ENCODE measurements around the gene FBRSL1. TPM values are rescaled to one million over a fixed set of nuclear protein-coding genes. Genes with fewer than 3 reads are reported as not detected.

FBRSL1 gene
- total RNA-seq, 1 experiment from 2014 or later, result 124 TPM

- Histone ChIP-seq H3K4me3 (replicated peaks in 1 of 2; ENCODE audit: low read depth in 1 of 2, low read length in 2 of 2) (no peak overlapping the region), H3K27me3 (ENCODE audit: insufficient read depth, low read length) (no peaks in the 10 kb centered on the region), H3K36me3 (ENCODE audit: control insufficient read depth in 1 of 2, insufficient read depth in 2 of 2, low read length in 2 of 2) (no peaks in the 10 kb centered on the region), H3K79me2 (ENCODE audit: insufficient read depth, low read length) (peaks cover 5% of the 10 kb centered on the region; the same call in 1 of the 2 replicates), H3K9ac (ENCODE audit: low read length) (no peak overlapping the region), H3K27ac (ENCODE audit: low read depth, low read length) (no peak overlapping the region), H4K20me1 (ENCODE audit: insufficient read depth) (no peaks in the 10 kb centered on the region), H3K9me2 (ENCODE audit: insufficient read depth) (no peaks in the 10 kb centered on the region), H2AFZ (ENCODE audit: low read depth, low read length, poor library complexity, severe bottlenecking) (no peak overlapping the region), H3K4me1 (ENCODE audit: control insufficient read depth in 1 of 2, insufficient read depth in 2 of 2, low read length in 2 of 2) (peaks cover 0 to 11% of the 10 kb centered on the region in 2 experiments; a peak in 1 of 4 replicates), H3K9me3 (ENCODE audit: control insufficient read depth in 1 of 2, insufficient read depth in 1 of 2, low read depth in 1 of 2, low read length in 2 of 2) (peaks cover 0 to 11% of the 10 kb centered on the region in 2 experiments; a peak in 1 of 4 replicates), H3K4me2 (ENCODE audit: low read length) (no peak overlapping the region)
- intact Hi-C loops (cut with micrococcal nuclease), result no loop called here
- ATAC-seq (no peak), DNase-seq (ENCODE audit: low read depth, low spot score) (no peak)
- BruUV-seq (replicated peaks), result no TSS peak
- POLR2A ChIA-PET, result no interaction called here
- CTCF ChIA-PET, result no interaction called here
- no peak for TF ChIP-seq EGR1 (IDR thresholded peaks at IDR 0.05; ENCODE audit: low read depth)
- no peak for TF ChIP-seq CEBPB (IDR thresholded peaks at IDR 0.05; ENCODE audit: low read depth)
- TF ChIP-seq SIN3A (IDR thresholded peaks at IDR 0.05; ENCODE audit: low read depth), result no peak
- no peak for TF ChIP-seq EZH2 (IDR thresholded peaks at IDR 0.05)
- no peak for TF ChIP-seq RAD21 (IDR thresholded peaks at IDR 0.05; ENCODE audit: low read depth)
- TF ChIP-seq MAX (IDR thresholded peaks at IDR 0.05), result no peak
- TF ChIP-seq ZNF274 (IDR thresholded peaks at IDR 0.05; ENCODE audit: low read depth, low read length), result no peak
- no peak for TF ChIP-seq CTCF (IDR thresholded peaks at IDR 0.05 in 2 of 3, conservative IDR thresholded peaks at IDR 0.05 in 1 of 3; ENCODE audit: borderline replicate concordance in 1 of 3, insufficient read depth in 1 of 3, low read depth in 2 of 3, low read length in 2 of 3)
- TF ChIP-seq SP1 (IDR thresholded peaks at IDR 0.05; ENCODE audit: low read depth), result no peak
- TF ChIP-seq TCF7L2 (IDR thresholded peaks at IDR 0.05; ENCODE audit: borderline replicate concordance, extremely low read depth, insufficient read depth, insufficient read length), result no peak
- TF ChIP-seq SRF (IDR thresholded peaks at IDR 0.05; ENCODE audit: low read depth), result no peak
- no peak for TF ChIP-seq ZBTB33 (IDR thresholded peaks at IDR 0.05; ENCODE audit: extremely low read depth, insufficient replicate concordance, low read length)
- RAD21 ChIA-PET (ENCODE audit: low non-redundant PET in 1 of 2, low total read pairs in 2 of 2, uncharacterized antibody in 2 of 2, unreplicated experiment in 2 of 2), result no interaction called here
Observed at GRCh38 chr12:132527883-132528264, 37.9 kb downstream of the FBRSL1 start.
